OCI-LY1 (cell line): ENCODE data around the gene PNPLA7.

Experiments used
- EZH2 ChIP-seq: fragments of 200-600 bp; sonication (generic), shearing (Covaris generic); IDR thresholded peaks from 2 replicates; pipeline ENCODE4 v1.8.0; 2017; ENCODE audit warnings: borderline replicate concordance, mixed run types, mild to moderate bottlenecking, antibody characterized with exemption, low read length, moderate library complexity, mixed read lengths
- TF ChIP-seq, protein P1 (sequence below): fragments of 200-600 bp; sonication (generic), shearing (Covaris generic); IDR thresholded peaks from 2 replicates; pipeline ENCODE4 v1.5.1; 2017; ENCODE audit warnings: mild to moderate bottlenecking, antibody characterized with exemption, low read length, moderate library complexity, mixed read lengths

DNA sequence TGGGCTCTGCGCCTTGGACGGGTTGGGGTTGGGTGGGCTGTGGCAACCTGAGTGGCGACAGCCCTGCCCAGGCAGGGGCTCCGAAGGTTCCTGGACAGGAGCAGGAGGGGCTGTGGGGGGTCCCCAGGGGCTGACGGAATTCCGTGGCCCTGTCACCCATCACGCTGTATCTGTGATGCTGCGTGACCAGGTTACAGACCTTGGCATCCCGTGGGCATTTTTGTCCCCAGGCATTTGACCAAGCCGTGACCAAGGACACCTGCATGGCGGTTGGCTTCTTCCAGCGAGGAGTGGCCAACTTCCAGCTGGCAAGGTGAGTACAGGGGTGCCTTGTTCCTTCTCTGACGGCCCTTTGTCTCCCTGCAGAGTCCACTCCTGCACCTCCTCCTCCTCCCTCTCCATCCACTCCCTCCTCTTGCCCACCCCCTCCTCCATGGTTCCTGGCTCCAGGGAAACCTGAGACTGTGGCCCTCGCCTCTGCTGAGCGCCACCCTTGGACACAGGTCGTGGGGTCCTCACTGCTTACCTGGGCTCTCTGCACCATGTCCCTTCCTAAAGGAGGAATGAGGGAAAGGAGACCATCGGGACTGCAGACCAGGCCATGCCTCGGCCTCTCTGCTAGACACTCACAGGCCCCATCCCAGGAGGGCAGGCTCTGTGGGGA is 124.1 kb downstream of the PNPLA7 start:
- TF ChIP-seq, protein P1, sequence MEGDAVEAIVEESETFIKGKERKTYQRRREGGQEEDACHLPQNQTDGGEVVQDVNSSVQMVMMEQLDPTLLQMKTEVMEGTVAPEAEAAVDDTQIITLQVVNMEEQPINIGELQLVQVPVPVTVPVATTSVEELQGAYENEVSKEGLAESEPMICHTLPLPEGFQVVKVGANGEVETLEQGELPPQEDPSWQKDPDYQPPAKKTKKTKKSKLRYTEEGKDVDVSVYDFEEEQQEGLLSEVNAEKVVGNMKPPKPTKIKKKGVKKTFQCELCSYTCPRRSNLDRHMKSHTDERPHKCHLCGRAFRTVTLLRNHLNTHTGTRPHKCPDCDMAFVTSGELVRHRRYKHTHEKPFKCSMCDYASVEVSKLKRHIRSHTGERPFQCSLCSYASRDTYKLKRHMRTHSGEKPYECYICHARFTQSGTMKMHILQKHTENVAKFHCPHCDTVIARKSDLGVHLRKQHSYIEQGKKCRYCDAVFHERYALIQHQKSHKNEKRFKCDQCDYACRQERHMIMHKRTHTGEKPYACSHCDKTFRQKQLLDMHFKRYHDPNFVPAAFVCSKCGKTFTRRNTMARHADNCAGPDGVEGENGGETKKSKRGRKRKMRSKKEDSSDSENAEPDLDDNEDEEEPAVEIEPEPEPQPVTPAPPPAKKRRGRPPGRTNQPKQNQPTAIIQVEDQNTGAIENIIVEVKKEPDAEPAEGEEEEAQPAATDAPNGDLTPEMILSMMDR = no peak
- TF ChIP-seq EZH2 = no peak
